ENCODE results near the gene USP31. TPM values are rescaled to one million over a fixed set of nuclear protein-coding genes. Genes with fewer than 3 reads are reported as not detected.

USP31 gene
- total RNA-seq, 2 experiments from 2014 or later = 5.1 to 5.4 TPM

- Mint-ChIP-seq H3K4me1 (peaks cover 2% of the 10 kb centered on the region), H3K4me3 (no peak overlapping the region), H3K9me3 (no peaks in the 10 kb centered on the region), H3K27me3 (no peaks in the 10 kb centered on the region), H3K27ac (no peak overlapping the region), H3K36me3 (ENCODE audit: low read depth) (peaks cover 7% of the 10 kb centered on the region)
- POLR2A ChIA-PET = no interaction called here
- DNase-seq = no peak
- CTCF ChIA-PET = no interaction called here
Measured at GRCh38 chr16:23069844-23070243, 79.4 kb downstream of the USP31 start.

- Mint-ChIP-seq H3K27ac (no peak overlapping the region), H3K36me3 (ENCODE audit: low read depth) (peaks cover 7% of the 10 kb centered on the region), H3K9me3 (no peaks in the 10 kb centered on the region), H3K4me1 (peaks cover 14% of the 10 kb centered on the region), H3K4me3 (no peak overlapping the region), H3K27me3 (no peaks in the 10 kb centered on the region)
- POLR2A ChIA-PET = no interaction called here
- no peak for DNase-seq
- CTCF ChIA-PET = no interaction called here
Measured at GRCh38 chr16:23068079-23068736, 81.0 kb downstream of the USP31 start.

GRCh38 chr16:23066676-23067075 lies 82.6 kb downstream of the USP31 start:
- DNase-seq = no peak
- Mint-ChIP-seq H3K4me1 (peaks cover 14% of the 10 kb centered on the region), H3K4me3 (no peak overlapping the region), H3K27ac (no peak overlapping the region), H3K9me3 (no peaks in the 10 kb centered on the region), H3K36me3 (ENCODE audit: low read depth) (peaks cover 7% of the 10 kb centered on the region), H3K27me3 (no peaks in the 10 kb centered on the region)
- ChIA-PET CTCF (interaction anchor here (0.6 kb wide), 1 partner anchor 663 kb away, joined by 3 read pairs; no protein-coding TSS in a partner anchor), POLR2A (no interaction called here)

GRCh38 chr16:23064639-23065038 lies 84.6 kb downstream of the USP31 start:
- H3K27me3 Mint-ChIP-seq = peaks cover 4% of the 10 kb centered on the region
- H3K27ac Mint-ChIP-seq = no peak overlapping the region
- ChIA-PET CTCF (interaction anchor here (1.3 kb wide), 1 partner anchor 371 kb away, joined by 7 read pairs; no protein-coding TSS in a partner anchor), POLR2A (no interaction called here)
- no peaks in the 10 kb centered on the region for H3K9me3 Mint-ChIP-seq
- H3K36me3 Mint-ChIP-seq (ENCODE audit: low read depth) = peaks cover 7% of the 10 kb centered on the region
- H3K4me1 Mint-ChIP-seq = peaks cover 14% of the 10 kb centered on the region
- peak; percentile 18 for DNase-seq
- H3K4me3 Mint-ChIP-seq = no peak overlapping the region

- Mint-ChIP-seq H3K4me3 (no peak overlapping the region), H3K27ac (no peak overlapping the region), H3K36me3 (ENCODE audit: low read depth) (peaks cover under 1% of the 10 kb centered on the region), H3K9me3 (no peaks in the 10 kb centered on the region), H3K27me3 (peaks cover 6% of the 10 kb centered on the region), H3K4me1 (peaks cover 14% of the 10 kb centered on the region)
- ChIA-PET POLR2A (no interaction called here), CTCF (interaction anchor here (0.7 kb wide), 1 partner anchor 330 kb away, joined by 3 read pairs; no protein-coding TSS in a partner anchor)
- no peak for DNase-seq
Measured at GRCh38 chr16:23062524-23062923, 86.7 kb downstream of the USP31 start.

GRCh38 chr16:23061669-23062068 lies 87.6 kb downstream of the USP31 start:
- Mint-ChIP-seq H3K9me3 (no peaks in the 10 kb centered on the region), H3K27me3 (peaks cover 12% of the 10 kb centered on the region), H3K4me3 (no peak overlapping the region), H3K27ac (no peak overlapping the region), H3K4me1 (peaks cover 14% of the 10 kb centered on the region), H3K36me3 (ENCODE audit: low read depth) (no peaks in the 10 kb centered on the region)
- no peak for DNase-seq
- ChIA-PET POLR2A (no interaction called here), CTCF (no interaction called here)

GRCh38 chr16:23060458-23061320 lies 88.6 kb downstream of the USP31 start:
- no peaks in the 10 kb centered on the region for H3K36me3 Mint-ChIP-seq (ENCODE audit: low read depth)
- peaks cover 14% of the 10 kb centered on the region for H3K4me1 Mint-ChIP-seq
- H3K4me3 Mint-ChIP-seq = no peak overlapping the region
- POLR2A ChIA-PET = no interaction called here
- peak; percentile 55 for DNase-seq
- no peaks in the 10 kb centered on the region for H3K9me3 Mint-ChIP-seq
- H3K27me3 Mint-ChIP-seq = peaks cover 16% of the 10 kb centered on the region
- no peak overlapping the region for H3K27ac Mint-ChIP-seq
- CTCF ChIA-PET = no interaction called here

GRCh38 chr16:23059433-23059832 lies 89.8 kb downstream of the USP31 start:
- ChIA-PET CTCF (no interaction called here), POLR2A (no interaction called here)
- H3K9me3 Mint-ChIP-seq = no peaks in the 10 kb centered on the region
- no peak for DNase-seq
- H3K27me3 Mint-ChIP-seq = peaks cover 20% of the 10 kb centered on the region
- no peak overlapping the region for H3K27ac Mint-ChIP-seq
- H3K36me3 Mint-ChIP-seq (ENCODE audit: low read depth) = no peaks in the 10 kb centered on the region
- no peak overlapping the region for H3K4me3 Mint-ChIP-seq
- peaks cover 8% of the 10 kb centered on the region for H3K4me1 Mint-ChIP-seq

- peaks cover 2% of the 10 kb centered on the region for H3K4me1 Mint-ChIP-seq
- H3K9me3 Mint-ChIP-seq = no peaks in the 10 kb centered on the region
- CTCF ChIA-PET = no interaction called here
- H3K27ac Mint-ChIP-seq = no peak overlapping the region
- POLR2A ChIA-PET = no interaction called here
- no peak overlapping the region for H3K4me3 Mint-ChIP-seq
- H3K36me3 Mint-ChIP-seq (ENCODE audit: low read depth) = no peaks in the 10 kb centered on the region
- no peak for DNase-seq
- H3K27me3 Mint-ChIP-seq = peaks cover 24% of the 10 kb centered on the region
Measured at GRCh38 chr16:23058576-23058975, 90.7 kb downstream of the USP31 start.

GRCh38 chr16:23057013-23057596 lies 92.1 kb downstream of the USP31 start:
- H3K36me3 Mint-ChIP-seq (ENCODE audit: low read depth) = no peaks in the 10 kb centered on the region
- no peak for DNase-seq
- no peak overlapping the region for H3K4me3 Mint-ChIP-seq
- CTCF ChIA-PET = interaction anchor here (0.6 kb wide), 1 partner anchor 94 kb away, joined by 3 read pairs; no protein-coding TSS in a partner anchor
- no peaks in the 10 kb centered on the region for H3K9me3 Mint-ChIP-seq
- POLR2A ChIA-PET = no interaction called here
- no peaks in the 10 kb centered on the region for H3K4me1 Mint-ChIP-seq
- H3K27me3 Mint-ChIP-seq = peaks cover 28% of the 10 kb centered on the region
- no peak overlapping the region for H3K27ac Mint-ChIP-seq

- Mint-ChIP-seq H3K9me3 (no peaks in the 10 kb centered on the region), H3K27ac (no peak overlapping the region), H3K27me3 (peaks cover 24% of the 10 kb centered on the region), H3K4me3 (no peak overlapping the region), H3K4me1 (no peaks in the 10 kb centered on the region), H3K36me3 (ENCODE audit: low read depth) (no peaks in the 10 kb centered on the region)
- CTCF ChIA-PET = no interaction called here
- POLR2A ChIA-PET = no interaction called here
- no peak for DNase-seq
Measured at GRCh38 chr16:23055481-23055880, 93.8 kb downstream of the USP31 start.

- H3K4me3 Mint-ChIP-seq = no peak overlapping the region
- H3K27ac Mint-ChIP-seq = no peak overlapping the region
- no peak for DNase-seq
- H3K4me1 Mint-ChIP-seq = no peaks in the 10 kb centered on the region
- H3K27me3 Mint-ChIP-seq = peaks cover 23% of the 10 kb centered on the region
- no peaks in the 10 kb centered on the region for H3K36me3 Mint-ChIP-seq (ENCODE audit: low read depth)
- ChIA-PET POLR2A (no interaction called here), CTCF (no interaction called here)
- no peaks in the 10 kb centered on the region for H3K9me3 Mint-ChIP-seq
Measured at GRCh38 chr16:23052908-23053580, 96.2 kb downstream of the USP31 start.

GRCh38 chr16:23052221-23052620 lies 97.0 kb downstream of the USP31 start:
- ChIA-PET CTCF (no interaction called here), POLR2A (no interaction called here)
- Mint-ChIP-seq H3K36me3 (ENCODE audit: low read depth) (no peaks in the 10 kb centered on the region), H3K27me3 (peaks cover 22% of the 10 kb centered on the region), H3K27ac (no peak overlapping the region), H3K4me1 (no peaks in the 10 kb centered on the region), H3K9me3 (no peaks in the 10 kb centered on the region), H3K4me3 (no peak overlapping the region)
- no peak for DNase-seq
